K562 (cell line): ENCODE measurements around the gene HIP1R. TPM values are rescaled to one million over a fixed set of nuclear protein-coding genes. Genes with fewer than 3 reads are reported as not detected.

Experiments
- BACH1 ChIP-seq: fragments of 200-800 bp; sonication (Bioruptor generic); IDR thresholded peaks from 2 replicates; pipeline ENCODE4 v1.6.1; 2016; ENCODE audit warnings: missing genetic modification characterization, missing compliant biosample characterization
- CBX1 ChIP-seq: sonication (generic); IDR thresholded peaks from 2 replicates; pipeline ENCODE4 v1.6.1; 2016; ENCODE audit warnings: antibody characterized with exemption, low read depth, mild to moderate bottlenecking
- GATAD2B ChIP-seq: fragments of 450-650 bp; IDR thresholded peaks from 2 replicates; pipeline ENCODE4 v1.6.1; 2017; ENCODE audit warnings: mild to moderate bottlenecking, borderline replicate concordance
- ILF3 ChIP-seq: fragments of 450-650 bp; IDR thresholded peaks from 2 replicates; pipeline ENCODE4 v1.6.1; 2018; ENCODE audit warnings: antibody characterized with exemption, mild to moderate bottlenecking, moderate library complexity, borderline replicate concordance
- JUN ChIP-seq, 2 experiments: sonication (generic) in 1 of 2; formaldehyde crosslinking in 1 of 2; IDR thresholded peaks; 2 replicates each; pipeline versions ENCODE4 v1.6.1 to v1.8.0; 2012 to 2022; ENCODE audit warnings: borderline replicate concordance in 2 of 2, mild to moderate bottlenecking in 2 of 2, improper control_type of control experiment in 1 of 2, low read depth in 1 of 2, low read length in 1 of 2, missing genetic modification reagents in 1 of 2
- MBD2 ChIP-seq: sonication (generic); IDR thresholded peaks from 2 replicates; pipeline ENCODE4 v1.6.1; 2016; ENCODE audit warnings: low read depth, borderline replicate concordance
- MCM3 ChIP-seq: fragments of 450-650 bp; IDR thresholded peaks from 2 replicates; pipeline ENCODE4 v1.6.1; 2016
- MYNN ChIP-seq, 2 experiments: sonication (generic); formaldehyde crosslinking in 1 of 2; IDR thresholded peaks; 2 replicates each; pipeline versions ENCODE4 v1.5.0 to v1.6.1; 2016 to 2020; ENCODE audit warnings: antibody characterized with exemption in 1 of 2, missing genetic modification reagents in 1 of 2
- NCOR1 ChIP-seq: fragments of 450-650 bp; IDR thresholded peaks from 2 replicates; pipeline ENCODE4 v1.6.1; 2016; ENCODE audit warnings: mild to moderate bottlenecking, moderate library complexity
- PHB2 ChIP-seq: fragments of 450-650 bp; IDR thresholded peaks from 2 replicates; pipeline ENCODE4 v1.6.1; 2017; ENCODE audit warnings: low read depth
- POLR2H ChIP-seq: IDR thresholded peaks from 2 replicates; pipeline ENCODE4 v1.6.1; 2016; ENCODE audit warnings: missing genetic modification characterization, low read depth, mild to moderate bottlenecking, control low read depth, missing compliant biosample characterization, moderate library complexity
- SMARCA4 ChIP-seq: fragments of 450-650 bp; IDR thresholded peaks from 2 replicates; pipeline ENCODE4 v1.6.1; 2016
- TFAM ChIP-seq: fragments of 250-450 bp; sonication (Bioruptor Pico); conservative IDR thresholded peaks from 2 replicates; pipeline ENCODE4 v1.5.0; 2021; ENCODE audit warnings: mild to moderate bottlenecking, moderate library complexity
- TOE1 ChIP-seq, 2 experiments: fragments of 450-650 bp in 1 of 2; sonication (generic) in 1 of 2; formaldehyde crosslinking in 1 of 2; IDR thresholded peaks; 2 replicates each; pipeline versions ENCODE4 v1.7.1 to v1.8.0; 2016 to 2022; ENCODE audit warnings: borderline replicate concordance in 2 of 2, mild to moderate bottlenecking in 2 of 2, antibody characterized with exemption in 1 of 2, inconsistent platforms in 1 of 2, low read depth in 1 of 2, missing genetic modification reagents in 1 of 2, moderate library complexity in 1 of 2
- XRCC4 ChIP-seq: IDR thresholded peaks from one replicate; pipeline ENCODE4 v1.6.1; 2011; ENCODE audit not compliant: insufficient read depth, insufficient read length; ENCODE audit errors: extremely low read depth
- XRCC5 ChIP-seq: fragments of 200-400 bp; formaldehyde crosslinking; IDR thresholded peaks from 2 replicates; pipeline ENCODE4 v1.6.1; 2017; ENCODE audit warnings: low read depth, mild to moderate bottlenecking, low read length
- ZNF146 ChIP-seq: IDR thresholded peaks from one replicate; pipeline ENCODE4 v1.6.1; 2018; ENCODE audit warnings: missing compliant biosample characterization; ENCODE audit not compliant: unreplicated experiment
- polyA plus RNA-seq, 8 experiments: library from polyadenylated mRNA; depleted of rRNA in 4 of 8; stranded (reverse) in 5 of 8; unstranded in 3 of 8; fragments of >200 nt; fragmentation: Nextera tagmentation in 2 of 8; fragmentation: Illumina TruSeq in 1 of 8; extraction: Ambion mirVana in 2 of 8; extraction: Trizol in 1 of 8; gene quantifications; 2 replicates each; pipeline versions ENCODE4 v1.2.1 to v1.2.3, GENCODE V29; 2011 to 2014; ENCODE audit warnings: inconsistent platforms in 1 of 8, missing spikeins in 1 of 8
- total RNA-seq, 7 experiments: library from RNA; depleted of rRNA in 6 of 7; stranded (reverse); fragments of >200 nt in 6 of 7; fragmentation: Illumina TruSeq in 2 of 7; extraction: Trizol in 2 of 7; gene quantifications; 2 replicates each; pipeline versions ENCODE4 v1.2.1 to v1.2.3, GENCODE V29; 2011 to 2021; ENCODE audit warnings: low replicate concordance in 1 of 7
- TF ChIP-seq, protein P1 (sequence below): IDR thresholded peaks from 2 replicates; pipeline ENCODE4 v1.6.1; 2012; ENCODE audit warnings: low read depth, low read length, improper control_type of control experiment, borderline replicate concordance
- TF ChIP-seq, protein P2 (sequence below): fragments of 200-800 bp; sonication (Bioruptor generic); IDR thresholded peaks from 2 replicates; pipeline ENCODE4 v1.6.1; 2017; ENCODE audit warnings: missing genetic modification characterization, missing compliant biosample characterization

The HIP1R gene
- total and polyA plus RNA-seq, 9 of the 15 experiments (the other 6 are each of a cell fraction or from before 2014, with no cell fraction given) = 0.15 to 31.0 (median 14.2) TPM

DNA sequence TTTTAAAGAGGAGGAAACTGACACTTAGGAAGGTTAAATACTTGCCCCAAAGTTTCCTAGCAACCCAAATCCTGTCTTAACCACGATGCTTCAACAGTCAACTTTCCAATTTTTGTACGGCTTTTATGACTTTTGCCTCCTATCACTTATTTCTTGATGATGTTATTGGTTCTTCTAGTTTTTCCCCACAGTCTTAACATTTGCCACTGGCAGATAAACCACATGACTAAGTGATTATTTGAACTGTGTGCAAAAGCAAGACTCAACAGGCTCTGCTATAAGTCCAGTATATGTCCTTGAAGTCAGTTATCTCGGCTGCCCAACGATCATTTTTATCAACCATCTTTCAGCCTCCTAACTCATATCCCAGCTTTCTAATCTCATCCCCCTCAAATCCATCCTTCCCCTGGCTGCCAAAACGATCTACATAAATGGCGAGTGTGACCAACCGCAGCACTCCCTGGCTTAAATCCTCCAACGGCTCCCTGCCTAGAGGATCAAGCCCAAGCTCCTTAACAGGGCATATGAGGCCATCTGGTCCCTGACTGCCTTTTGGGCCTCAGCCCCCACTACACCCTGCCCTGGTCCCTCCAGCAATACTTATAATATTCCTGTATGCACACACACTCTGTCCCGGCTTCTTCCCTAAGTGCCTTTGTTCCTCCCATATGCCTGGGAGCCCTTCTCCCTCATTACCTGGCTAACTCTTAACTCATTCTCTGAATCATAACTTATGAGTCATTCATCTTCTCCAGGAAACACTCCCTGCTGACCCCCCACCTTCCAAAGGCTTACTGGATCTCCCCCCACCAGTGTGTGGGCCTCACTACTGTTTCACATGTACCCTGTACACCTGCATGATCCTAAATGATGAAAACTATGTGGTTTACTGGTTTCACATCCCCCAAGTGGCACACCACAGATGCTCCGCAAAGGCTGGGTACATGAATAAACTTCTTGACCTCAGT lies 51.9 kb downstream of the HIP1R start (continued):
- TF ChIP-seq XRCC5 (0 out of 2 replicates have a peak, but pooled peaks have one; percentile 29), NCOR1 (peak; percentile 90), BACH1 (tag) (peak; percentile 41; the same call in 1 of the 2 replicates), MBD2 (0 out of 2 replicates have a peak, but pooled peaks have one; percentile 24), TOE1 (IDR thresholded peaks at IDR 0.05; ENCODE audit: borderline replicate concordance) (peak; percentile 34; the same call in 1 of the 2 replicates), TOE1 (CRISPR knock-in tag; IDR thresholded peaks at IDR 0.05; ENCODE audit: borderline replicate concordance, low read depth) (no peak), ZNF146 (no peak), MYNN (IDR thresholded peaks at IDR 0.05) (0 out of 2 replicates have a peak, but pooled peaks have one; percentile 38), MYNN (CRISPR knock-in tag; IDR thresholded peaks at IDR 0.05) (no peak), JUN (IDR thresholded peaks at IDR 0.05; ENCODE audit: borderline replicate concordance, low read depth, low read length) (peak; percentile 89), JUN (CRISPR knock-in tag; IDR thresholded peaks at IDR 0.05; ENCODE audit: borderline replicate concordance) (no peak; the same call in 1 of the 2 replicates), POLR2H (tag) (peak; percentile 2; the same call in 1 of the 2 replicates), TFAM (CRISPR knock-in tag) (no peak), MCM3 (no peak), CBX1 (no peak), SMARCA4 (peak; percentile 94), GATAD2B (peak; percentile 79), PHB2 (peak; percentile 67; the same call in 1 of the 2 replicates), ILF3 (no peak), XRCC4 (no peak)
- TF ChIP-seq, protein P1, sequence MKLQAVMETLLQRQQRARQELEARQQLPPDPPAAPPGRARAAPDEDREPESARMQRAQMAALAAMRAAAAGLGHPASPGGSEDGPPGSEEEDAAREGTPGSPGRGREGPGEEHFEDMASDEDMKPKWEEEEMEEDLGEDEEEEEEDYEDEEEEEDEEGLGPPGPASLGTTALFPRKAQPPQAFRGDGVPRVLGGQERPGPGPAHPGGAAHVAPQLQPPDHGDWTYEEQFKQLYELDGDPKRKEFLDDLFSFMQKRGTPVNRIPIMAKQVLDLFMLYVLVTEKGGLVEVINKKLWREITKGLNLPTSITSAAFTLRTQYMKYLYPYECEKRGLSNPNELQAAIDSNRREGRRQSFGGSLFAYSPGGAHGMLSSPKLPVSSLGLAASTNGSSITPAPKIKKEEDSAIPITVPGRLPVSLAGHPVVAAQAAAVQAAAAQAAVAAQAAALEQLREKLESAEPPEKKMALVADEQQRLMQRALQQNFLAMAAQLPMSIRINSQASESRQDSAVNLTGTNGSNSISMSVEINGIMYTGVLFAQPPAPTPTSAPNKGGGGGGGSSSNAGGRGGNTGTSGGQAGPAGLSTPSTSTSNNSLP = peak; percentile 92; the same call in 1 of the 2 replicates
- TF ChIP-seq, protein P2, sequence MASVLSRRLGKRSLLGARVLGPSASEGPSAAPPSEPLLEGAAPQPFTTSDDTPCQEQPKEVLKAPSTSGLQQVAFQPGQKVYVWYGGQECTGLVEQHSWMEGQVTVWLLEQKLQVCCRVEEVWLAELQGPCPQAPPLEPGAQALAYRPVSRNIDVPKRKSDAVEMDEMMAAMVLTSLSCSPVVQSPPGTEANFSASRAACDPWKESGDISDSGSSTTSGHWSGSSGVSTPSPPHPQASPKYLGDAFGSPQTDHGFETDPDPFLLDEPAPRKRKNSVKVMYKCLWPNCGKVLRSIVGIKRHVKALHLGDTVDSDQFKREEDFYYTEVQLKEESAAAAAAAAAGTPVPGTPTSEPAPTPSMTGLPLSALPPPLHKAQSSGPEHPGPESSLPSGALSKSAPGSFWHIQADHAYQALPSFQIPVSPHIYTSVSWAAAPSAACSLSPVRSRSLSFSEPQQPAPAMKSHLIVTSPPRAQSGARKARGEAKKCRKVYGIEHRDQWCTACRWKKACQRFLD (CRISPR knock-in tag) = peak; percentile 86; the same call in 1 of the 2 replicates
